22Rv1 (cell line): ENCODE results near the gene GPC5.
"Not testable (repeated sequence)": the region's sequence is repeated elsewhere in the genome, so short reads cannot be mapped to it uniquely, and the experiment has no call there.

Experiments used
- H3K27ac ChIP-seq: fragments of 450-650 bp; 2 replicates; pipeline ENCODE4 v1.5.1; 2017
- ZFX ChIP-seq: fragments of 450-650 bp; IDR thresholded peaks from 2 replicates; pipeline ENCODE4 v1.6.1; 2017; ENCODE audit warnings: antibody characterized with exemption, borderline replicate concordance
- TF ChIP-seq, protein P1 (sequence below): fragments of 450-650 bp; IDR thresholded peaks from 2 replicates; pipeline ENCODE4 v1.5.1; 2017; ENCODE audit warnings: mild to moderate bottlenecking

GPC5 gene

DNA sequence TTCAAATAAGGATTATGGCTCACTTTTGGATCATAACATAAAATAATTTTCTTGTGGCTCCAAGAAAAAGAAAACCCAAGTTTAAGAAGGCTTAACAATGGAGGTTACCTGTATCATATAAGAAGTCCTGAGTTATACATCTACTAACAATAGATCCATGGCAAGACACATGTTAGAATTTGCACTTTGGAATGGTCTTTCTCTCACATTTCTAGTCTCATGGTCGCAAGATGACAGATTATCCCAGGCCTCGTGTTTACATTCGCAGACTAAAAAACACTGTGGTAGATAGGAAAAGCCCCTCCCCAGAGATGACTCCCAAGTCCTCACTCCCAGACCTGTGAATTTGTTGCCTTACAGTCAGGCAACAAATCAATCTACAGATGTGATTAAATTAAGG is 1082.0 kb downstream of the GPC5 start:
- no peak overlapping the region for H3K27ac ChIP-seq
- TF ChIP-seq, protein P1, sequence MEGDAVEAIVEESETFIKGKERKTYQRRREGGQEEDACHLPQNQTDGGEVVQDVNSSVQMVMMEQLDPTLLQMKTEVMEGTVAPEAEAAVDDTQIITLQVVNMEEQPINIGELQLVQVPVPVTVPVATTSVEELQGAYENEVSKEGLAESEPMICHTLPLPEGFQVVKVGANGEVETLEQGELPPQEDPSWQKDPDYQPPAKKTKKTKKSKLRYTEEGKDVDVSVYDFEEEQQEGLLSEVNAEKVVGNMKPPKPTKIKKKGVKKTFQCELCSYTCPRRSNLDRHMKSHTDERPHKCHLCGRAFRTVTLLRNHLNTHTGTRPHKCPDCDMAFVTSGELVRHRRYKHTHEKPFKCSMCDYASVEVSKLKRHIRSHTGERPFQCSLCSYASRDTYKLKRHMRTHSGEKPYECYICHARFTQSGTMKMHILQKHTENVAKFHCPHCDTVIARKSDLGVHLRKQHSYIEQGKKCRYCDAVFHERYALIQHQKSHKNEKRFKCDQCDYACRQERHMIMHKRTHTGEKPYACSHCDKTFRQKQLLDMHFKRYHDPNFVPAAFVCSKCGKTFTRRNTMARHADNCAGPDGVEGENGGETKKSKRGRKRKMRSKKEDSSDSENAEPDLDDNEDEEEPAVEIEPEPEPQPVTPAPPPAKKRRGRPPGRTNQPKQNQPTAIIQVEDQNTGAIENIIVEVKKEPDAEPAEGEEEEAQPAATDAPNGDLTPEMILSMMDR: no peak
- TF ChIP-seq ZFX: no peak

DNA sequence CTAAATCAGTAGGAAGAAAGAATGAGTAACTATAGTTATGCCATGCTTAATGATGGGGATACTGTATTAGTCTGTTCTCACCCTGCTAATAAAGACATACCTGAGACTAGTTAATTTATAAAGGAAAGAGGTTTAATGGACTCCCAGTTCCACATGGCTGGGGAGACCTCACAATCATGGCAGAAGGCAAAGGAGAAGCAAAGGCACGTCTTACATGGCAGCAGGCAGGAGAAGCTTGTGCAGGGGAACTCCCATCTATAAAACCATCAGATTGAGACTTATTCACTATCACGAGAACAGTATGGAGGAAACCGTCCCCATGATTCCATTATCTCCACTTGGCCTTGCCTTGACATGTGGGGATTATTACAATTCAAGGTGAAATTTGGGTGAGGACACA is 1084.4 kb downstream of the GPC5 start:
- H3K27ac ChIP-seq: not testable (repeated sequence)

DNA sequence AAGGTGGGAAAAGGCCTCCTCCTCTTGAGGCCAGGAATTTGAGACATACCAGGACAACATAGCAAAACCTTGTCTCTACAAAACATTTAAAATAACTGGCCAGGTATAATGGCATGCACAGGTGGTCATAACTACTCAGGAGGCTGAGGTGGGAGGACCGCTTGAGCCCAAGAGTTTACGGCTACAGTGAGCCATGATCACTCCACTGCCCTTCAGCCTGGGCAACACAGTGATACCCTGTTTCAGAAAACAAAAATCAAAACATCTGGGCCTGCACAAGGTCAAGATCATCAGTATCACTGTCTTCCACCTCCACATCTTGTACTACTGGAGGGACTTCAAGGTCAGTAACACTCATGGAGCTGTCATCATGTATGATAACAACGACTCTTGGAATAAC is 1085.5 kb downstream of the GPC5 start:
- TF ChIP-seq, protein P1: no peak
- no peak for TF ChIP-seq ZFX
- no peak overlapping the region for H3K27ac ChIP-seq

DNA sequence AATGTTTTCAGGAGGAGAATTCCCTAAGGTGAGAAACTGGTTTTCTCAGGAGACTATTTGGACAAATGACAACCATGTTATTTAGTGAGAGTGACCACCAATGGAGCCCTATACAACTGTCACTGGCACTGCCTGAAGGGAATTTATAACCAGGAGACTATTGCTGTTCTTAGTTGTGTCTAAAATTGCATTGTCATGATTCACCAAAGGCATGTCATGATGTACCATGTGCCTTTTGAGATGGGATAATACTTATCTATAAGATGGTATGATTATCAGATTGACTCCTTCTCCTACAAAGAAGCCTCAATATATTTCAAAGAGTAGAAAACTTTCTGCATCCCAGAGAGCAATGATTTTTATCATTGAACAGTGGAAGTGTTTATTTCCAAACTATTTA is 1088.8 kb downstream of the GPC5 start:
- no peak for TF ChIP-seq ZFX
- TF ChIP-seq, protein P1: no peak
- H3K27ac ChIP-seq: no peak overlapping the region

DNA sequence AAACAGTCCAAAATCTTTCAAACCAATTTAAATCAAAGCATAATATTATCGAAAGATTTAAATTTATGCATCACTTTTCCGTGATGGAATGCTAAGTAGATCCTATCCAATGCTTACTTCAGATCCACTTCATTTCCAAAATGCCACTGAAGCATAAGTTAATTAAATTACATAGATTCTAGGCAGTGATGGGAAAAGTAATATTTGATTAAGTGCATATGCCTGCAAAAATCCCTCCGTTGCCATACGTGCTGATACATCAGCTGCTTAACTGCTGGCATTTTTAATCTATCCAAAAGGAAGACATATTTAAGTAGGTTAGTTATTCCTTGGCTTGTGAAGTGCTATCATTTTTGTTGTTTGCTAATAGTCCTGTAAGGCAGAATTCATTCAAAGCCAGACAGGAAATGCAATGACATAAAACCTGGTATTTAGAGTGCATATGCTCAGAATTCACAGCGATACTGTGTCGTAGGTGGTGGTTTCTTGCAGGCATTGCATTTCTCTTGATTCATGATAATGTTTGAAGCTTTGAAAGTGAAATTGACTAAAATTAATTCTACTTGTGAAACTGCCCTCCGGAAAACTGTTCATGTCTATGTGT is 1089.9 kb downstream of the GPC5 start:
- H3K27ac ChIP-seq: no peak overlapping the region
- TF ChIP-seq, protein P1: no peak
- TF ChIP-seq ZFX: no peak

DNA sequence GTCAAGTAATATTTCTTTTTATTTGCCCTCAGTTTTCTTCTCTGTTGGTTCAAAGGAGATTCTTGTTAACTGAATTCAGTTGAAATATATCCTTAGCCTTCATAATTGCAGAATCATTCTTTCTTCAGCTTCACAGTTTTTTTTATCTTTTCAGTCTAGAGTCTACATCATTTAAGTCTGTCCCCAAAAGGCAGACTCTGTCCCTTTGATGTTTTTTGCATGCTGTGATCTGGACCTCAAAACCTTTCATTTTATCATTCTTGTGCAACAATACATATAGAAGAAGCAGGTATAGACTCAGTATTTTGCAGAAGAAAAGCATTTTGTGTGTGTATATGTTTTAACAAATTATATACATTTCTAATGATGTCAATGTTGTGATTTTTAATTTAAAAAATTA is 1093.4 kb downstream of the GPC5 start:
- H3K27ac ChIP-seq: no peak overlapping the region
- TF ChIP-seq ZFX: no peak
- TF ChIP-seq, protein P1: no peak

DNA sequence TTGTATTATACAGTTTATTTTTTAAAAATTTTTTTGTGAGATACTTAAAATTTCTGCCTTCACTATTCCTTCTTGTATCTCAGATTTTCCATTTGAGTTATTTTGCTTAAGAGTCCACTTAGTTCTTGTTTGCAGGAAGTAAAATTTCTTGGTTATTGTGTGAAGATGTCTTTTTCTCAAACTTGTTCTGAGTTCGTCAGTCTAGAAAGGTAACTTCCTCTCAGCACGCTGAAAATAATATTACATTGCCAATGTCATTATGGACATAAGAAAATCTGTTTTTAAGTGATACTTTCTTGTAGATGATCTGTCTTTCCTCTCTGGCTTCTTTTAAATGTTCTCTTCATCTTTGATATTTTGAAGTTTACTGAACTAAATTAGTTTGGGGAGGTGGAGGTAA is 1096.5 kb downstream of the GPC5 start:
- no peak overlapping the region for H3K27ac ChIP-seq
- no peak for TF ChIP-seq ZFX
- TF ChIP-seq, protein P1: no peak

DNA sequence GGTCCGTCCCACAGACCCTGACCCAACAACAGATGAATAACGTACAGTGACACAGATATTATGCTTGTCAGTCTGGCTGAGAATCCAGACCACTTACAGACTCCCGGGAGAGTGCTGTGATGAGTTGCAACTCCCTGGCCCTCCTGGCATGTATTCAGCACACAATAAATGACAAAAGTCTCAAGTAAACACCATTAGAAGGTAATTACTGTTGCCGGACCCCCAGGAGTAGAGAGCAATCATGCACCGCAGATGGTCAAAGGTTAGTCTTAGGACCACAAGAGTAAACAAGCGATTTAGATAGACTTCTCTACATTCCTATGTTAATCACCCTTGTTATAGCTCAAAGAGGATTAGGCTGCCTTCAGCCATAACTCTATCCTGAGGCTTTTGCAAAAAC is 1101.8 kb downstream of the GPC5 start:
- no peak overlapping the region for H3K27ac ChIP-seq
- TF ChIP-seq ZFX: no peak
- TF ChIP-seq, protein P1: no peak
